Mucosa of descending colon (tissue), 3 donors: ENCODE measurements around the gene IL22RA2. TPM values are rescaled to one million over a fixed set of nuclear protein-coding genes. Genes with fewer than 3 reads are reported as not detected.

Experiments
- ATAC-seq: fragments of 200-7000 bp; cut with Tn5 transposase; one replicate; pipeline ENCODE4 v1.9.1; 2020; ENCODE audit warnings: mild to moderate bottlenecking, moderate library complexity
- DNase-seq, 3 donors: peaks; one replicate each; pipeline ENCODE4 v3.0.0-alpha.2; 2020
- H3K36me3 ChIP-seq: fragments of 200-600 bp; one replicate; pipeline ENCODE4 v1.8.0; 2021; ENCODE audit warnings: low read depth, mild to moderate bottlenecking
- H3K4me1 ChIP-seq: fragments of 200-600 bp; one replicate; pipeline ENCODE4 v1.8.0; 2021; ENCODE audit warnings: low read depth, mild to moderate bottlenecking
- H3K4me3 ChIP-seq: fragments of 200-600 bp; one replicate; pipeline ENCODE4 v1.8.0; 2021; ENCODE audit warnings: mild to moderate bottlenecking
- H3K9me3 ChIP-seq: fragments of 200-600 bp; one replicate; pipeline ENCODE4 v1.8.0; 2021; ENCODE audit warnings: mild to moderate bottlenecking
- intact Hi-C, 2 donors: fragments of 100-400 bp; cut with DNase I in 1 of 2; cut with micrococcal nuclease in 1 of 2; formaldehyde crosslinking; loops; one replicate each; pipeline versions ENCODE4 v1.11.0 to v1.11.1; 2022; cut with DNase I, micrococcal nuclease
- total RNA-seq, 3 donors: library from RNA; stranded (reverse); fragmentation: NEBNext Ultra II Directional in 2 of 3; extraction: Animal tissue kit (Norgen Biotek cat#: 25700) in 2 of 3; gene quantifications; one replicate each; pipeline versions ENCODE4 v1.2.1 to v1.2.4, GENCODE V29; 2021 to 2023
- TF ChIP-seq, protein P1 (sequence below): fragments of 200-600 bp; IDR thresholded peaks from one replicate; pipeline ENCODE4 v1.8.0; 2022; ENCODE audit warnings: antibody characterized with exemption, mild to moderate bottlenecking
- donor health status: DM: no; HTN: no; CAD: no; lungs with moderate emphysema.
- donor health status: DM: no; HTN: no; CAD: no.
- donor health status: DM: no; HTN: yes; CAD: no.

IL22RA2 gene
- total RNA-seq, 3 donors from 2014 or later: not detected

DNA sequence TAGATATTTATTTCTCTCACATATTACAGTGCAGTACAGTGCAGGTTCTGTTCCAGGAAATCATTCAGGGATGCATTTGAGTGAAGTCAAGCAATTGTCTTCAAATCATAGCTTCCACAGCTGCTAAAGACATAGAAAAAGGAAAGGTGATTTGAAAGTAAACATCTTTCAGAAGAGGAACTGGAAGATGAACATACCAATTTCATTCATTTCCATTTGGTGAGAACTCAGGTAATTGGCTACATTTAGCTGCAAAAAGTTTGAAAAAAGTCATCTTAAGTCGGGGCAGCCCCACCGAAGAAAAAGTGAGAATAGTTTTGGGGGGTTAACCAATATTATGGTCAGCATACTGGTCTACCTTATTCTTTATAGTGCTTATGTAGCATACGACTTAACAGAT, 67.3 kb downstream of the IL22RA2 start:
- no peaks in the 10 kb centered on the region for H3K36me3 ChIP-seq
- H3K4me3 ChIP-seq: no peak overlapping the region
- no peaks in the 10 kb centered on the region for H3K4me1 ChIP-seq
- intact Hi-C loops: no loop called here
- ATAC-seq (no peak), DNase-seq (no peak)
- H3K9me3 ChIP-seq: no peaks in the 10 kb centered on the region
- TF ChIP-seq, protein P1, sequence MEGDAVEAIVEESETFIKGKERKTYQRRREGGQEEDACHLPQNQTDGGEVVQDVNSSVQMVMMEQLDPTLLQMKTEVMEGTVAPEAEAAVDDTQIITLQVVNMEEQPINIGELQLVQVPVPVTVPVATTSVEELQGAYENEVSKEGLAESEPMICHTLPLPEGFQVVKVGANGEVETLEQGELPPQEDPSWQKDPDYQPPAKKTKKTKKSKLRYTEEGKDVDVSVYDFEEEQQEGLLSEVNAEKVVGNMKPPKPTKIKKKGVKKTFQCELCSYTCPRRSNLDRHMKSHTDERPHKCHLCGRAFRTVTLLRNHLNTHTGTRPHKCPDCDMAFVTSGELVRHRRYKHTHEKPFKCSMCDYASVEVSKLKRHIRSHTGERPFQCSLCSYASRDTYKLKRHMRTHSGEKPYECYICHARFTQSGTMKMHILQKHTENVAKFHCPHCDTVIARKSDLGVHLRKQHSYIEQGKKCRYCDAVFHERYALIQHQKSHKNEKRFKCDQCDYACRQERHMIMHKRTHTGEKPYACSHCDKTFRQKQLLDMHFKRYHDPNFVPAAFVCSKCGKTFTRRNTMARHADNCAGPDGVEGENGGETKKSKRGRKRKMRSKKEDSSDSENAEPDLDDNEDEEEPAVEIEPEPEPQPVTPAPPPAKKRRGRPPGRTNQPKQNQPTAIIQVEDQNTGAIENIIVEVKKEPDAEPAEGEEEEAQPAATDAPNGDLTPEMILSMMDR: no peak

DNA sequence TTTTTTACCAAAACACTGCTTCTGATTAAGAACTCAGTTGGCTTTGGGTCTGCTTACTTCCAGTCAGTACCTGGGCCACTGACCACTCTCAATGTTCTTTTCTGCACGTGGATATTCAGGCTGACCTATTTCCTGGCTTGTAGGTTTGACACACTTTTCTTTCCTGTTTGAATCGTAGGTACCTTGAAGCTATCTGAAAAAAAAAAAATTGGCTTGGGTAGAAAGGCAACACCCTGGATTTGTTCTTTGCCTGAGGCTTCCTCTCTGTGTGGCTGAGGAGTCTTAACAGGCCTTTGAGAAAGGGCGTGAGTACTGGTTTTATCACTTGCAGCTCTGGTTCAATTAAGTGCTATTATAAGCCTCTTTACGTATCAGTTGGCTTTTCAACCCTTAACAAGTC, 68.1 kb downstream of the IL22RA2 start:
- ATAC-seq: no peak
- intact Hi-C loops: no loop called here
- TF ChIP-seq, protein P1: no peak
- H3K36me3 ChIP-seq: no peaks in the 10 kb centered on the region
- no peak for DNase-seq
- H3K9me3 ChIP-seq: no peaks in the 10 kb centered on the region
- no peaks in the 10 kb centered on the region for H3K4me1 ChIP-seq
- no peak overlapping the region for H3K4me3 ChIP-seq

DNA sequence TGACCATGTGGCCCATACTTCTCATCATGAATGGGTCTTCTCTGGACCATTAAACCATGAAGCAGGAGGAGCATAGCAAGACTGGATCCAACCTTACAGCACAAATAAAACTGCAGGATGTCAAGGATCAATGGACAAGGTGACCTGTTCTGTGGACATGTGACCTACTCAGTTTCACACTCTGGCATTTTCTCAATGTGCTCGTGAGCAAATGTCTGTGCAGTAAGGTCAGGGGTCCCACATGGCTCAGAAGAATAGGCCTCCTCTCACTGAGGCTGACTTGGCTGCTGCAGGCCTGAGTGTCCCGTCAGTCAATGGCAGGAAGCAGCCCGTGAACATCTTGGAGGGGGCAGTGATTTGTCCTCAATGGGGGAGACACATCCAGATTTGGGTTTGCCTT, 68.5 kb downstream of the IL22RA2 start:
- DNase-seq (no peak), ATAC-seq (no peak)
- no peak overlapping the region for H3K4me3 ChIP-seq
- intact Hi-C loops: no loop called here
- no peaks in the 10 kb centered on the region for H3K36me3 ChIP-seq
- H3K9me3 ChIP-seq: no peaks in the 10 kb centered on the region
- H3K4me1 ChIP-seq: no peaks in the 10 kb centered on the region
- TF ChIP-seq, protein P1: no peak

DNA sequence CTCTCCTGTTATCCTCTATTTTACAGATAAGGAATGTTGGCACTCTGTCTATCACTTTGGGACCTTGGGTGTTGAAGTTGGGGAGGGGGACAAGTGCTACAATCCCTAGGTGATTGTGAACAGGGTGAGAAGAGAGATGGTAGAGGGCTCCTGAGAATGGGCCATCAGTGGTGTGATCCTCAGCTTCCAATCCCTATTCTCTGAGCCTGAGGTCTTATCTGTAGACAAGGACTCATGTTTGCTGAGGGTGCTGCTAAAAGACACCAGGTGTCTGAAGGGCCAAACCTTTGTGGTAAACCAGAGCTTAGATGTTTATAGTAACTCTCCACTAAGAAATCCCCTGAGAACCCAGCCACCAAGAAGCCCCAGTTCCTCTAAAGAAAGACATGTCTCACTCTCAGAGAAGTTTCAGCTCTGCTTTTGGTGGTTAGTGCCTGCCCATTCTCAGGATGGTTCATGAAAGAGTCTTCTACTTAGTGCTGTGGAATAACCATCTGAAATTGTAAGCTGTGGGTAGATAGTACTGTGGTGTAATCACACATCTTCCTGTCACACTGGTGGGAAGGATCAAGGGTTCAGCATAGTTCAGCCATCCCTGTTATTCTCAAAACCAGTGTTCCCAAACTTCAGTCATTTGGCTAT, 70.5 kb downstream of the IL22RA2 start:
- ATAC-seq (peak; percentile 76), DNase-seq (no peak)
- Histone ChIP-seq H3K9me3 (no peaks in the 10 kb centered on the region), H3K4me1 (no peaks in the 10 kb centered on the region), H3K4me3 (no peak overlapping the region), H3K36me3 (no peaks in the 10 kb centered on the region)
- intact Hi-C loops: no loop called here
- TF ChIP-seq, protein P1: no peak

DNA sequence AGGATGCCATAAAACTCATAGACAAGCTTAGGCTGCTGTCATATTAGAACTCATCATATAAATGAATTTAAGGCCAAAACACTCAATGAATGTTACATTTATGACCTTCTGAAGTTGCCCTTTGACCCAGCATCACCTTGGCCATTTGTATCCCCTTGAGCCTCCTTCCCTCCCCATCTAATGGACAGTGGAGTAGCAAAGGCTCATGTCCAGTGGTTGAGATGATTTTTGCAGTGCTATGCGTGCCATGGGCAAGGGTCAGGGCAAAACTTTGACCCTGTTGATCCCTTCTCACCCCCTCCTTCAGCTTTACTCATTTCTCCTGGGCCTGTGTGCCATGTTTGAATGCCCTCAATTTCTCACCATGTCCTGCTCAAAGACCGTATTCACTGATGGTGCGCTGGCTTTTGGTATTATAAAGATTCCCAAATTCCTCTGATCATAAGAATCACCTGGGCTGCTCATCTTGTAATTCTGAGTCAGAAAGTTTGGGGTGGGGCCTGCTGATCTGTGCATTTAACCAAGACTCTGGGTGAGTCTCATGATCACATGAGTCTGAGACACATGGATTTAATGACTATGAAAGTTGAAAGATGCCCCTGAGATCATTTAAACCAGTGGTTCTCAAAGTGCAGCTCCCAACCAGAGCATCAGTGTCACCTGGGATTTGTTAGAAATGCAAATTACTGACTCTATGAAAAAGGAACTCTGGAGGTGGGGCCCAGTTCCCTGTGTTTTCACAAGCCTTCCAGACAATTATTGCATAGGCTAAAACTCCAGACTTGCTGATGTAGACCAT, 71.2 kb downstream of the IL22RA2 start:
- ATAC-seq: peak; percentile 18
- no peak for DNase-seq
- TF ChIP-seq, protein P1: no peak
- intact Hi-C loops: no loop called here
- H3K4me3 ChIP-seq: no peak overlapping the region
- no peaks in the 10 kb centered on the region for H3K4me1 ChIP-seq
- H3K36me3 ChIP-seq: no peaks in the 10 kb centered on the region
- H3K9me3 ChIP-seq: no peaks in the 10 kb centered on the region
